Right atrium auricular region (tissue), 2 donors: ENCODE data around the gene TLE2. TPM values are rescaled to one million over a fixed set of nuclear protein-coding genes. Genes with fewer than 3 reads are reported as not detected.

Experiments used
- DNase-seq: peaks from one replicate; pipeline ENCODE4 v3.0.0-alpha.2; 2019; ENCODE audit warnings: low spot score
- H3K27ac ChIP-seq, 2 donors: fragments of 200-600 bp; sonication (generic); 1 replicate in 1 of 2; 2 replicates in 1 of 2; pipeline ENCODE4 v1.5.1; 2016 to 2019
- H3K27me3 ChIP-seq, 2 donors: fragments of 200-600 bp; sonication (generic); one replicate each; pipeline versions ENCODE4 v1.5.1 to v1.6.0; 2017 to 2019
- H3K36me3 ChIP-seq: fragments of 200-600 bp; sonication (generic); one replicate; pipeline ENCODE4 v1.5.1; 2016
- H3K4me1 ChIP-seq, 2 donors: fragments of 200-600 bp; sonication (generic); one replicate each; pipeline versions ENCODE4 v1.5.1 to v1.6.0; 2017 to 2019
- H3K4me3 ChIP-seq, 2 donors: fragments of 200-600 bp; sonication (generic); 1 replicate in 1 of 2; 2 replicates in 1 of 2; pipeline ENCODE4 v1.5.1; 2017 to 2019; ENCODE audit warnings: mild to moderate bottlenecking in 1 of 2, moderate library complexity in 1 of 2
- H3K9me3 ChIP-seq, 2 donors: fragments of 200-600 bp; sonication (generic); one replicate each; pipeline ENCODE4 v1.5.1; 2019
- CTCF ChIP-seq, 2 donors: fragments of 200-600 bp; sonication (generic); IDR thresholded peaks; one replicate each; pipeline ENCODE4 v1.5.1; 2019; ENCODE audit warnings: antibody characterized with exemption in 2 of 2
- total RNA-seq, 2 donors: library from RNA; depleted of rRNA; stranded (reverse); fragments of >200 nt; gene quantifications; one replicate each; pipeline ENCODE4 v1.1.0, GENCODE V29; 2016

TLE2 gene
- total RNA-seq, 2 donors from 2014 or later = 41.2 to 101 TPM

- DNase-seq = no peak
- Histone ChIP-seq H3K27ac (peak overlapping the region; percentile 75 to 90), H3K27me3 (no peaks in the 10 kb centered on the region), H3K4me3 (no peak overlapping the region), H3K36me3 (peaks cover 68% of the 10 kb centered on the region), H3K9me3 (no peaks in the 10 kb centered on the region), H3K4me1 (peaks cover 0 to 68% of the 10 kb centered on the region in 2 donors)
- no peak for TF ChIP-seq CTCF (IDR thresholded peaks at IDR 0.05)
Observed at GRCh38 chr19:3058009-3058820, 29.1 kb upstream of the TLE2 start.

- TF ChIP-seq CTCF (IDR thresholded peaks at IDR 0.05) = peak in 1 of 2 donors; percentile 10
- Histone ChIP-seq H3K27ac (peak overlapping the region; percentile 75 to 90), H3K36me3 (peaks cover 69% of the 10 kb centered on the region), H3K4me1 (peaks cover 0 to 61% of the 10 kb centered on the region in 2 donors), H3K27me3 (no peaks in the 10 kb centered on the region), H3K9me3 (no peaks in the 10 kb centered on the region), H3K4me3 (peak overlapping the region in 1 of 2 donors; percentile 6)
- DNase-seq = peak; percentile 90
Observed at GRCh38 chr19:3057275-3057714, 28.2 kb upstream of the TLE2 start.

GRCh38 chr19:3056417-3057088, 27.5 kb upstream of the TLE2 start:
- no peaks in the 10 kb centered on the region for H3K27me3 ChIP-seq
- DNase-seq = no peak
- peak overlapping the region; percentile 75 to 90 for H3K27ac ChIP-seq
- H3K36me3 ChIP-seq = peaks cover 69% of the 10 kb centered on the region
- TF ChIP-seq CTCF (IDR thresholded peaks at IDR 0.05) = no peak
- no peaks in the 10 kb centered on the region for H3K9me3 ChIP-seq
- no peak overlapping the region for H3K4me3 ChIP-seq
- peaks cover 0 to 61% of the 10 kb centered on the region in 2 donors for H3K4me1 ChIP-seq

- Histone ChIP-seq H3K36me3 (peaks cover 69% of the 10 kb centered on the region), H3K4me1 (peaks cover 0 to 56% of the 10 kb centered on the region in 2 donors)
- no peak for DNase-seq
Observed at GRCh38 chr19:3055741-3056416, 26.8 kb upstream of the TLE2 start.

More at GRCh38 chr19:3055741-3056416, 26.8 kb upstream of the TLE2 start:
- Histone ChIP-seq H3K9me3 (no peaks in the 10 kb centered on the region), H3K27ac (peak overlapping the region; percentile 75 to 90), H3K27me3 (no peaks in the 10 kb centered on the region), H3K4me3 (no peak overlapping the region)
- no peak for TF ChIP-seq CTCF (IDR thresholded peaks at IDR 0.05)
